OCI-LY7 (cell line): ENCODE data around the gene IL1RAPL2. TPM values are rescaled to one million over a fixed set of nuclear protein-coding genes. Genes with fewer than 3 reads are reported as not detected.
"Not testable (repeated sequence)": the region's sequence is repeated elsewhere in the genome, so short reads cannot be mapped to it uniquely, and the experiment has no call there.

Source experiments
- BruUV-seq: library from RNA; stranded (reverse); fragments of 400-500 nt; replicated peaks from 2 replicates; lab custom pipeline; 2021; lab: Mats Ljungman, UMichigan
- CTCF ChIA-PET: fragments of 300-600 bp; sonication (Branson Sonifier 250); formaldehyde crosslinking; loops from one replicate; lab custom pipeline; 2022; ENCODE audit warnings: antibody characterized with exemption; ENCODE audit not compliant: unreplicated experiment; lab: Charles Lee
- POLR2A ChIA-PET: fragments of 300-600 bp; sonication (Branson Sonifier 250); formaldehyde crosslinking; loops from one replicate; lab custom pipeline; 2022; ENCODE audit warnings: antibody characterized with exemption; lab: Charles Lee
- DNase-seq: peaks from one replicate; pipeline ENCODE4 v3.0.0-alpha.2; 2015; ENCODE audit warnings: low spot score
- H2AFZ ChIP-seq: fragments of 200-600 bp; sonication (generic), shearing (Covaris generic); 2 replicates; pipeline ENCODE4 v1.6.1; 2014; ENCODE audit warnings: mild to moderate bottlenecking, antibody characterized with exemption, low read length, moderate library complexity
- H3K27ac ChIP-seq: fragments of 200-600 bp; sonication (generic); 2 replicates; pipeline ENCODE4 v1.5.1; 2014; ENCODE audit warnings: mixed run types, low read depth, mild to moderate bottlenecking, moderate library complexity, low read length, inconsistent platforms; ENCODE audit not compliant: poor library complexity, severe bottlenecking
- H3K36me3 ChIP-seq: fragments of 200-600 bp; sonication (generic); 2 replicates; pipeline ENCODE4 v1.6.1; 2014; ENCODE audit warnings: mild to moderate bottlenecking, antibody characterized with exemption, low read length, moderate library complexity, mixed read lengths; ENCODE audit not compliant: insufficient read depth
- H3K4me1 ChIP-seq: fragments of 200-600 bp; sonication (generic); 2 replicates; pipeline ENCODE4 v1.5.1; 2014; ENCODE audit warnings: mild to moderate bottlenecking, low read length; ENCODE audit not compliant: insufficient read depth, poor library complexity, severe bottlenecking
- H3K4me2 ChIP-seq: fragments of 200-600 bp; sonication (generic); 2 replicates; pipeline ENCODE4 v1.6.1; 2014; ENCODE audit warnings: mild to moderate bottlenecking, low read length
- H3K4me3 ChIP-seq: fragments of 200-600 bp; sonication (generic); 2 replicates; pipeline ENCODE4 v1.5.1; 2014; ENCODE audit warnings: mild to moderate bottlenecking, low read depth, low read length; ENCODE audit not compliant: poor library complexity, severe bottlenecking
- H3K79me2 ChIP-seq: fragments of 200-600 bp; sonication (generic); 2 replicates; pipeline ENCODE4 v1.6.1; 2016; ENCODE audit warnings: low read depth, mild to moderate bottlenecking, low read length, moderate library complexity, mixed read lengths; ENCODE audit not compliant: insufficient read depth
- H3K9me2 ChIP-seq: fragments of 200-600 bp; sonication (generic); 2 replicates; pipeline ENCODE4 v1.6.1; 2016; ENCODE audit warnings: mild to moderate bottlenecking, low read length, mixed read lengths; ENCODE audit not compliant: insufficient read depth
- H3K9me3 ChIP-seq: fragments of 200-600 bp; sonication (generic); 2 replicates; pipeline ENCODE4 v1.6.1; 2014; ENCODE audit warnings: mild to moderate bottlenecking, mixed run types, low read length, mixed read lengths
- H4K20me1 ChIP-seq: fragments of 200-600 bp; sonication (generic); 2 replicates; pipeline ENCODE4 v1.6.1; 2014; ENCODE audit warnings: mild to moderate bottlenecking, antibody characterized with exemption, low read length, moderate library complexity, mixed read lengths; ENCODE audit not compliant: insufficient read depth
- CTCF ChIP-seq: fragments of 200-600 bp; sonication (generic); conservative IDR thresholded peaks from 2 replicates; pipeline ENCODE4 v1.5.1; 2014; ENCODE audit warnings: mild to moderate bottlenecking, antibody characterized with exemption, low read length, moderate library complexity, mixed read lengths
- EZH2phosphoT487 ChIP-seq: fragments of 200-600 bp; sonication (generic); IDR thresholded peaks from 2 replicates; pipeline ENCODE4 v1.6.1; 2018; ENCODE audit warnings: low read depth, borderline replicate concordance, mild to moderate bottlenecking, mixed run types, antibody characterized with exemption, low read length, moderate library complexity, mixed read lengths
- intact Hi-C: fragments of 100-400 bp; cut with micrococcal nuclease; formaldehyde crosslinking; loops from one replicate; pipeline ENCODE4 v1.10.0; 2022; ENCODE audit not compliant: unreplicated experiment
- total RNA-seq, 2 experiments: library from RNA; depleted of rRNA in 1 of 2; stranded (reverse); fragments of >200 nt in 1 of 2; shearing (Covaris generic) in 1 of 2; gene quantifications; 2 replicates each; pipeline ENCODE4 v1.2.3, GENCODE V29; 2014 to 2022

The IL1RAPL2 gene
- total RNA-seq, 2 experiments from 2014 or later = not detected

- no peaks in the 10 kb centered on the region for H3K36me3 ChIP-seq
- H3K79me2 ChIP-seq = no peaks in the 10 kb centered on the region
- no peaks in the 10 kb centered on the region for H4K20me1 ChIP-seq
- H3K4me1 ChIP-seq = no peaks in the 10 kb centered on the region
- H3K9me2 ChIP-seq = no peaks in the 10 kb centered on the region
- BruUV-seq = no TSS peak
- no peak for TF ChIP-seq EZH2phosphoT487
- TF ChIP-seq CTCF = peak; percentile 73
- 0 out of 2 replicates have a peak overlapping the region, but pooled peaks have one; percentile 46 for H2AFZ ChIP-seq
- H3K4me2 ChIP-seq = no peak overlapping the region
- intact Hi-C loops = loop anchor here (1.0 to 2.0 kb wide), 2 partner anchors 44 to 254 kb away; no protein-coding TSS in a partner anchor
- ChIA-PET CTCF (no interaction called here), POLR2A (interaction anchor here (0.6 to 1.6 kb wide), 5 partner anchors 10 to 46 kb away, joined by 3 to 7 read pairs (median 5); no protein-coding TSS in a partner anchor)
- peak; percentile 57 for DNase-seq
- no peaks in the 10 kb centered on the region for H3K9me3 ChIP-seq
- H3K27ac ChIP-seq = no peak overlapping the region
- no peak overlapping the region for H3K4me3 ChIP-seq
These were observed 102.6 kb downstream of the IL1RAPL2 start for GRCh38 chrX:104668550-104668949.

DNA sequence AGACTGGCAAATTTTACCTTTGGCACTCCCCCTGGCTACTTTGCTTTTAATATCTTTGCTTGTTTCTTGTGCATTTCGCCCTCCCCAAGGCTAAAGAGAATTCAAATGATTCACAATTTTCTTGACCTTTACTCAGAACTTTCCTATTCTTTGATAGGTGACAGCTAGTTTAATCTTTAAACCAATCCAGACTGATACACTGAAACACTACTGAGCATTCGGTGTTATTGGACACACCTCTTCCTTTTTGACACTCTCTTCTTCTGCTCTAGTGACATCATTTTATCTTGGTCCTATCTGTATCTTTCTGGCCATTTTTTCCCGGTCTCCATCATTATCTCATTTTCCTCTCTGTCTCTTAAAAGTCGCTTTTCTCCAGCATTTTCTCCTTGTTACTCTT is 103.1 kb downstream of the IL1RAPL2 start:
- Histone ChIP-seq H3K4me1 (no peaks in the 10 kb centered on the region), H2AFZ (0 out of 2 replicates have a peak overlapping the region, but pooled peaks have one; percentile 46), H4K20me1 (no peaks in the 10 kb centered on the region), H3K27ac (no peak overlapping the region), H3K9me3 (no peaks in the 10 kb centered on the region), H3K9me2 (no peaks in the 10 kb centered on the region), H3K36me3 (no peaks in the 10 kb centered on the region), H3K4me2 (no peak overlapping the region), H3K4me3 (no peak overlapping the region), H3K79me2 (no peaks in the 10 kb centered on the region)
- BruUV-seq = no TSS peak
- intact Hi-C loops = loop anchor here (2.0 kb wide), 1 partner anchor 44 kb away; no protein-coding TSS in a partner anchor
- no peak for DNase-seq
- ChIA-PET POLR2A (interaction anchor here (0.6 to 1.6 kb wide), 3 partner anchors 26 to 46 kb away, joined by 5 to 7 read pairs (median 5); no protein-coding TSS in a partner anchor), CTCF (no interaction called here)
- TF ChIP-seq CTCF (no peak), EZH2phosphoT487 (no peak)

GRCh38 chrX:104670051-104670450 is 104.1 kb downstream of the IL1RAPL2 start:
- CTCF ChIA-PET = no interaction called here

GRCh38 chrX:104677517-104677916 is 111.5 kb downstream of the IL1RAPL2 start:
- H3K4me2 ChIP-seq, POLR2A ChIA-PET, H3K9me3 ChIP-seq, H3K27ac ChIP-seq, H3K79me2 ChIP-seq, intact Hi-C loops, H3K36me3 ChIP-seq, H3K4me3 ChIP-seq, BruUV-seq, H3K4me1 ChIP-seq, H3K9me2 ChIP-seq, DNase-seq, CTCF ChIA-PET, H4K20me1 ChIP-seq, H2AFZ ChIP-seq: not testable (repeated sequence)

More at GRCh38 chrX:104670051-104670450, 104.1 kb downstream of the IL1RAPL2 start:
- Histone ChIP-seq H3K79me2 (no peaks in the 10 kb centered on the region), H3K27ac (no peak overlapping the region), H3K4me2 (no peak overlapping the region), H3K4me1 (no peaks in the 10 kb centered on the region), H3K4me3 (no peak overlapping the region), H3K9me3 (no peaks in the 10 kb centered on the region), H3K36me3 (no peaks in the 10 kb centered on the region), H2AFZ (no peak overlapping the region), H4K20me1 (no peaks in the 10 kb centered on the region), H3K9me2 (no peaks in the 10 kb centered on the region)
- no TSS peak for BruUV-seq
- DNase-seq = no peak
- POLR2A ChIA-PET = interaction anchor here (0.6 kb wide), 1 partner anchor 43 kb away, joined by 4 read pairs; no protein-coding TSS in a partner anchor
- no peak for TF ChIP-seq CTCF
- TF ChIP-seq EZH2phosphoT487 = no peak
- intact Hi-C loops = no loop called here
